ENCODE measurements around the gene KRT75.
"Not testable (repeated sequence)": the region's sequence is repeated elsewhere in the genome, so short reads cannot be mapped to it uniquely, and the experiment has no call there.

KRT75 gene

DNA sequence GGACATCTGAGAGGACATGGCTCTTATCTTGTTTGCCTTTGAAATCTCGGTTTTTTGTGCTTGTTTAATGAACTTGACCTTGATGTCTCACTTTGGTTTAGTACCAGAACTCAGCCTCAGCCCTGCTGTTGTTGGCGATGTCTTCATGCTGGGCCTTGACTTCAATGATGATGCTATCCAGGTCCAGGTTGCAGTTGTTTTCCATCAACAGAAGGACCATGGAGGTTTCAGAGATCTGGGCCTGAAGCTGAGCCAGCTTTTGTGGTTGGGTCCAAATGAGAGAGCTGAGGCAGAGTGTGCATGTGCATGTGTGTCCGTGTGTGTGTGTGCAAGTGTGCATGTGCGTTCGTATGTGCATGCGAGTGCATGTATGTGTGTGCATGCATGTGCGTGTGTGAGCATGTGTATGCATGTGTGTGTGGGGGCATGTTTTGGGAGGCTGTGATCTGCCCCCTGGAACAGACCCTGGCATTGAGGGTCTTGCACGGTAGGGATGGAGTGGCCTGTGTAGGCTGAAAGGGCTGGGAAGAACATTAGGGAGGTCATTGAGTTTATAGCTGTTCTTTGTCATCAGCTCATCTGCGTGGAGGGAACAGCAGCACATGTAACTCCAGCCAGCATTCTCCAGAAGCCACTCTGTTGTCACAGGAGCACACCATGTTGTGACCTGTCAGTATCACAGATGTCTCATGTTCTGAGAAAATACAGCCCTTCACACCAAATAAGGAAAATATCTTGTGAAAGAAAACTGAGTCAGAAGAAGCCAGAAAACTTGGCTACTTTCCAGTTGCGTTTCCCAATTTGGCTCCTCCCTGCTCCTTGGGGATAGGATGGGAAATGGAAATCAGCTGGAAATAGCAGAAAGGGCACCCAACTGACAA, 18.1 kb downstream of the KRT75 start:
- no peak for DNase-seq

GRCh38 chr12:52414936-52415335, 19.2 kb downstream of the KRT75 start:
- DNase-seq, result no peak

DNA sequence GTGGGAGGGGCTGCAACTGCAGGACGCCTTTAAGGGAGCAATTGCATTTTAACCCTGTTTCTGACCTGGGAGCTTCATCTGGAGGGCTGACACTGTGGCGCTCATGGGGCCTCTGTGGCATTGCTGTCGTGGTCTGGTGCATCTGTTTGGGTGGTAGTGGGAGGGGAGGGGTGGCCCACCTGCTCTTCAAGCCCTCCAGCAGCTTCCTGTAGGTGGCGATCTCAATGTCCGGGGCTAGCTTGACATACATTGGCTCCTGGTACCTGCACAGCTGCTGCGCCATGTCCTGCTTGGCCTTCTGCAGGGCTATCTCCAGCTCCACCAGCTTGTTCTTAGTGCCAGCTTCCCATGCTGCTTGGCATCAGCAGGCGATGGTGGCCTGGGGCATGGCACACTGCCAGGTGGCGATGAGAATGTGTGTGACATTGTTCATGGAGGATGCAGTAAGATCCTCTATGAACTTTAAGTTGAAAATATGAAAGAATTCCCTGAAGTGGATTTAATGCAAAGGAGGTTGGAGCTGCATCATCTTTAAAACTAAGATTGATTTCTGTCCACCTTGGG, 20.3 kb downstream of the KRT75 start:
- no peak for DNase-seq

GRCh38 chr12:52413202-52413601, 21.0 kb downstream of the KRT75 start:
- no peak for DNase-seq

DNA sequence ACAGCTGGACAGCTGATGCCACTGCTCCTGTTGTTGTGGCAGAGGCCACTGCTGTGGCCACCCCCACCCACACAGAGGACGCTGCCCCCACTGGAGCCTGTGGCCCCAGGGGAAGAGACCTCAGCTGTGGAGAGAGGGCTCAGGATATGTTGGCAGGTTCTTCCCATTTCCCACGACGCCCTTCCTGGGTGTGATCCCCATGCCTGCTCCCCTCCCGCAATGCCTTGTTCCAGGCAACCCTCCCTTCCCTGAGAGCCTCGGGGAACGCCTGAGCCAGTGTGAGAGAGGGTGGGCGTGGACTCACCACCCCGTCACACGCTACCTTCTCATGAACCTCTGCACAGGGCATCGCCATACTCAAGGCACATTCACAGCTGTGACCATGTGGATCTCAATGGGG, 22.4 kb downstream of the KRT75 start:
- DNase-seq, result no peak

GRCh38 chr12:52410589-52411248, 23.5 kb downstream of the KRT75 start:
- DNase-seq, result not testable (repeated sequence)

DNA sequence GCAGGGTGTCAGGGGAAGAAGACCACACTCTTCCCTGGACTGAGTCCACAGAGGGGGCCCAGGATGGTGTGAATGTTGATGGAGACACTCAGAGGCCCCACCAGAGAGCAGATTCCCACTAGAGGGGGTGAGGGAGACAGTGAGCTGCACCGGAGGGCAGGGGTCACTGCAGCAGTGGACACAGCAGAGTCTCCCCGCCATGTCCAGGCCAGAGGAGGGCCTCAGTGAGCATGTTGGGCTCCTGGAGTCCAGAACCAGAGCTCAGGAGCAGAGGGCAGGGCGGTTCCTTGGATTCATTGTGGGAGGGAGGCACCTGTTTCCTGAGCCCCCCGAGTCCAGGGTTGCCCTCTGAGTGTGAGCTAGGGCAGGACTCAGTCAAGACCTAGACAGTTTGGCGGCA, 26.3 kb downstream of the KRT75 start:
- DNase-seq, result no peak

GRCh38 chr12:52405922-52406385, 28.2 kb downstream of the KRT75 start, which contains the start of gene KRT82:
Gene KRT82, minus strand, starts transcription at chr12:52406335. Its CDS starts 58 bp downstream, at chr12:52406277.
- no peak for DNase-seq

- no peak for DNase-seq
Observed at GRCh38 chr12:52404951-52405350, 29.2 kb downstream of the KRT75 start.

DNA sequence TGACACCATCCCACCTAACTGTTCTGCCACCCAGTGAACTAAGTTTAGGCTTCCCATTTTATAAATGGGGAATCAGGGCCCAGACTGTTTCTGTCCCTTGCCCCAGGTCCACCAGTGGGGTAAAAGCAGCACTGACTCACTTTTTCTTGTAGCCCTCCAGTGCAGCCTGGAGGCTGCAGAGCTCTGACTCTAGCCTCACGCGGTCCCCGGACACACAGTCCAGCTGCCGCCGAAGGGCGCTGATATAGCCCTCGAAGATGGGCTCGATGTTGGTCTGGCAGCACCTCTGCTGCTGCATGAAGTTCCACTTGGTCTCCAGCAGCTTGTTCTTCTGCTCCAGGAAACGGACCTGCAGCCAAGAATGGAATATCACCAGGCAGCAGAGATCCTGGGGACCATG, 30.6 kb downstream of the KRT75 start:
- no peak for DNase-seq

GRCh38 chr12:52402873-52403540, 31.2 kb downstream of the KRT75 start:
- DNase-seq, result no peak

GRCh38 chr12:52402377-52402776, 31.8 kb downstream of the KRT75 start:
- DNase-seq, result no peak

GRCh38 chr12:52401926-52402325, 32.2 kb downstream of the KRT75 start:
- DNase-seq, result no peak

GRCh38 chr12:52401526-52401925, 32.6 kb downstream of the KRT75 start:
- DNase-seq, result no peak

GRCh38 chr12:52400906-52401305, 33.3 kb downstream of the KRT75 start:
- DNase-seq, result no peak

DNA sequence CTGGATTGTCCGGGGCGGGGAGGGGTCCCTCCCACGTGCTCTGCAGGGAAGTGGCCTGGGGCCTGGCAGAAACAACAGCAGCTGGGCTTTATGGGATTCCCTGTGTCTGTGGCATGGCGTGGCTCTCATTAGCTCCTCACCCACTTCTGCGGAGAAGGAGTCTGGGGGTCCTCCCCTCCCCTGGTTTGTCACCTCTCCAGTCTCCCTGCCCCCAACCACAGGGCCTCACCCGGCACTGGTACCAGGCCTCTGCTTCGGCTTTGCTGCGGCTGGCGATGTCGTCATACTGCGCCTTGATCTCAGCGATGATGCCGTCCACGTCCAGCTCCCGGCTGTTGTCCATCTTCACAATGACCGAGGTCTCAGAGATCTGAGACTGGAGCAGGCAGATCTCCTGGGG, 34.4 kb downstream of the KRT75 start:
- no peak for DNase-seq

DNA sequence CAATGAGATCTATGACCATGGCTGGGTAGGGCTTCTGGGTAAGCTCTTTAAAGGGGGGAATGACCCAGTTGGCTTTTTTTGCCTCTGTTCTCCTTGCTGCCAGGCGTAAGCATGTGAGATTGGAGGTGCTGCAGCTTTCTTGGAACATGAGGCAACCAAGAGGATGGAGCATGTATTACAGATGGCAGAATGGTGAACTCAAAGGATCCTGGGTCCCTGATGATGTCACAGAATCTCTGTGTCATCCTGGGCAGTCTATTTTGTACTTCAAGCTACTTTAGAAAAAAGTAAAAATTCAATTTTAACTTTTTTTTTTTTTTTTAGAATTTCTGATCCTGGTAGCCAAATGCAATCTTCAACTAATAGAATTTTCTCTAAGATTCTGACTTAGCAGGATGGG, 36.0 kb downstream of the KRT75 start:
- no peak for DNase-seq

GRCh38 chr12:52396656-52397055, 37.5 kb downstream of the KRT75 start:
- no peak for DNase-seq

DNA sequence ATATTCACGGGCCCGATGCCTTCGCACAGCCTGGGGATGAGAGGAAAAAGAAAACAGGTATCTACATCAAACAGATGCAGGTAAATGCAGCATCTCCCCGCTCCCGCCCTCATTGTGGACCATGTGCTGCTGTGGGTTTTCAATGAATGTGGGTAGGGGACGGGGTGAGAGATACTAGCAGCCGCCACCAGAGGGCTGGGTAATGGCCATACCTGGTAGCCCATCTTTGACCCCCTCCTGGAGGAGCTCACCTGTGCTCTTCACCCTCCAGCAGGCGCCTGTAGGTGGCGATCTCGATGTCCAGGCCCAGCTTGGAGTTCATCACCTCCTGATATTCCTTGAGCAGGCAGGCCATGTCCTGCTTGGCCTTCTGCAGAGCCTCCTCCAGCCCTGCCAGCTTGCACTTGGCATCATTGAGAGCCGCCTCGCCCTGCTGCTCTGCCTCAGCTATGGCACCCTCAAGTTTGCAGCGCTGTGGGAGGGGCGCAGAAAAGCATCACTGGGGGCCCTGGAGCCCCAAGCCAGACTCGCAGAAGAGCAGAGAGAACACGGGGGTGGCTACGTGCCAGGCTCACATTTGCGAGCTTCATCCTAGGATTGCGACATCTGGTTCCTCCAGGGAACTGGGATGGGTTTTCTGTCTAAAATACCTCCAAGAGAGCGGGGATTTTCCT, 38.3 kb downstream of the KRT75 start:
- DNase-seq, result no peak

GRCh38 chr12:52394836-52395405, 39.2 kb downstream of the KRT75 start:
- DNase-seq, result no peak

- no peak for DNase-seq
Observed at GRCh38 chr12:52392465-52393007, 41.6 kb downstream of the KRT75 start.

DNA sequence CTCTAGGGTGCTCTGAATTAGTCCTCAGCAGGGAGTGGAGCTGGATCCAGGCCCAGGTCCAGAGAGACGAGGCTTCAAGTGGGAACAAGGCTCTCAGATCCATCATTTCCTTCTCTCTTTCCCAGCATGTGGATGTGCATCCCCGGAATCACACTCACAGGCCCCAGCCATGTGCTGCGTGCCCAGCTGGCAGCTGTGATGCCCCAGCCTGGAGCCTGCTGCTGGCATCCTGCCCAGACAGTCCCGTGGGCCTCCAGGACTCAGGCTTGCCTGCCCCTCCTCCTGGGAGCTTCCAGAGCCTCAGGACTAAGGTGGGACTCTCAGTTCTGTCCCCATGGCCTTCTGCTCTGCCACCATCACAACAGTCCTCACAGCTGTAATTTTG, 42.6 kb downstream of the KRT75 start:
- no peak for DNase-seq

Measured in CD4-positive, alpha-beta T cell treated with Interleukin-4 for 4 hours (primary cell).